Mucosa of rectum (tissue), 2 donors: ENCODE data around the gene STMND1.
"Not testable (repeated sequence)": the region's sequence is repeated elsewhere in the genome, so short reads cannot be mapped to it uniquely, and the experiment has no call there.

Experiments
- H3K27ac ChIP-seq, 2 donors: one replicate each; pipeline ENCODE4 v1.7.0; 2013; ENCODE audit warnings: inconsistent platforms in 2 of 2, low read depth in 2 of 2, low read length in 2 of 2
- H3K27me3 ChIP-seq, 2 donors: one replicate each; pipeline ENCODE4 v1.7.0; 2013; ENCODE audit warnings: low read length in 2 of 2; ENCODE audit not compliant: control insufficient read depth in 2 of 2, insufficient read depth in 2 of 2
- H3K36me3 ChIP-seq, 2 donors: one replicate each; pipeline ENCODE4 v1.7.0; 2013; ENCODE audit warnings: low read length in 2 of 2; ENCODE audit not compliant: control insufficient read depth in 2 of 2, insufficient read depth in 2 of 2
- H3K4me1 ChIP-seq, 2 donors: one replicate each; pipeline ENCODE4 v1.7.0; 2013; ENCODE audit warnings: low read length in 2 of 2, mild to moderate bottlenecking in 1 of 2; ENCODE audit not compliant: control insufficient read depth in 2 of 2, insufficient read depth in 2 of 2
- H3K4me3 ChIP-seq, 2 donors: one replicate each; pipeline ENCODE4 v1.7.0; 2013; ENCODE audit warnings: low read length in 2 of 2
- H3K9ac ChIP-seq, 2 donors: one replicate each; pipeline ENCODE4 v1.7.0; 2013; ENCODE audit warnings: low read length in 2 of 2, low read depth in 1 of 2, mild to moderate bottlenecking in 1 of 2
- H3K9me3 ChIP-seq, 2 donors: one replicate each; pipeline ENCODE4 v1.7.0; 2013; ENCODE audit warnings: low read length in 2 of 2; ENCODE audit not compliant: control insufficient read depth in 2 of 2
- donor health status: healthy.
- donor health status: Normal muscosa, but diverticular disease.

Gene STMND1

DNA sequence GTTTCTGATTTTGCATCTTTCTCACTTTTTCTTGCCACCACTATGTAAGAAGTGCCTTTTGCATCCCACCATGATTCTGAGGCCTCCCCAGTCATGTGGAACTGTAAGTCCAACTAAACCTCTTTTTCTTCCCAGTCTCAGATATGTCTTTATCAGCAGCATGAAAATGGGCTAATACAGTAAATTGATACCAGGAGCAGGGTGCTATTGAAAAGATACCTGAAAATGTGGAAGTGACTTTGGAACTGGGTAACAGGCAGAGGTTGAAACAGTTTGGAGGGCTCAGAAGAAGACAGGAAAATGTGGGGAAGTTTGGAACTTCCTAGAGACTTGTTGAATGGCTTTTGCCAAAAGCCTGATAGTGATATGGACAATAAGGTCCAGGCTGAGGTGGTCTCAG, 32.9 kb upstream of the STMND1 start:
- H3K4me3 ChIP-seq, H3K9ac ChIP-seq, H3K4me1 ChIP-seq, H3K27me3 ChIP-seq, H3K36me3 ChIP-seq, H3K9me3 ChIP-seq, H3K27ac ChIP-seq: not testable (repeated sequence)

DNA sequence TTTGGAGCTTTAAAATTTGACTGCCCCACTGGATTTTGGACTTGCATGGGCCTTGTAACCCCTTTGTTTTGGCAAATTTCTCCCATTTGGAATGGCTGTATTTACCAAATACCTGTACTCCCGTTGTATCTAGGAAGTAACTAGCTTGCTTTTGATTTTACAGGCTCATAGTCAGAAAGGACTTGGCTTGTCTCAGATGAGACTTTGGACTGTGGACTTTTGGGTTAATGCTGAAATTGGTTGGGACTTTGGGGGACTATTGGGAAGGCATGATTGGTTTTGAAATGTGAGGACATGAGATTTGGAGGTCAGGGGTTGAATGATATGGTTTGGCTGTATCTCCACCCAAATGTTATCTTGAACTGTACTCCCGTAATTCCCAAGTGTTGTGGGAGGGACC, 31.4 kb upstream of the STMND1 start:
- not testable (repeated sequence) for H3K9me3 ChIP-seq, H3K4me3 ChIP-seq, H3K4me1 ChIP-seq, H3K27ac ChIP-seq, H3K27me3 ChIP-seq, H3K36me3 ChIP-seq, H3K9ac ChIP-seq

DNA sequence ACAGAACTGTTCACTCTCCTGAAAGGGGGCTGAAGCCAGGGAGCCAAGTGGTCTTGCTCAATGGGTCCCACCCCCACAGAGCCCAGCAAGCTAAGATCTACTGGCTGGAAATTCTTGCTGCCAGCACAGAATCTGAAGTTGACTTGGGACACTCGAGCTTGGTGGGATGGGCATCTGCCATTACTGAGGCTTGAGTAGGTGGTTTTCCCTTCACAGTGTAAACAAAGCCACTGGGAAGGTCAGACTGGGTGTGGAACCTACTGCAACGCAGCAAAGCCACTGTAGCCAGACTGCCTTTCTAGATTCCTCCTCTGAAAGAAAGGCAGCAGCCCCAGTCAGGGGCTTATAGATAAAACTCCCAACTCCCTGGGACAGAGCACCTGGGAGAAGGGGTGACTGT, 28.3 kb upstream of the STMND1 start:
- H3K9ac ChIP-seq, H3K27me3 ChIP-seq, H3K36me3 ChIP-seq, H3K9me3 ChIP-seq, H3K27ac ChIP-seq, H3K4me1 ChIP-seq, H3K4me3 ChIP-seq: not testable (repeated sequence)

DNA sequence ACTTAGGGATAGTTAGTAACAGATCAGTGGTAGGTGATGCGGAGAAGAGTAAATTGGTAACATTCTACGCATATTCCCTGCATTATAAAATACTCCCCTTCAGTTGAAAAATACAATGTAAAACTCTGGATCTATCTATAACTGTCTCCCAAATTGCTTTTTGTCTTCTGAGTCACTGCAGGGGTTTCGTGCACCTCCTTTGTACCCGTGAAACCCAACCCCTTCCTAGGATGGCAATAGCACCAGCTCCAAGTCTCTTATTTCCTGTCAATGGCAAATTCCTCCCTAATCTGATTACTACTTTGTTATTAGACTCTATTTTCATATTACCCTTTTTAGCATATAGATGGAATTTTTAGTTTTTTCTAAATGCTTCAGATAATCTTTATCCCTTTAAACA, 20.6 kb upstream of the STMND1 start:
- Histone ChIP-seq H3K4me3 (no peak overlapping the region), H3K9ac (no peak overlapping the region), H3K4me1 (no peaks in the 10 kb centered on the region), H3K36me3 (no peaks in the 10 kb centered on the region), H3K27ac (no peak overlapping the region), H3K27me3 (no peaks in the 10 kb centered on the region), H3K9me3 (no peaks in the 10 kb centered on the region)

DNA sequence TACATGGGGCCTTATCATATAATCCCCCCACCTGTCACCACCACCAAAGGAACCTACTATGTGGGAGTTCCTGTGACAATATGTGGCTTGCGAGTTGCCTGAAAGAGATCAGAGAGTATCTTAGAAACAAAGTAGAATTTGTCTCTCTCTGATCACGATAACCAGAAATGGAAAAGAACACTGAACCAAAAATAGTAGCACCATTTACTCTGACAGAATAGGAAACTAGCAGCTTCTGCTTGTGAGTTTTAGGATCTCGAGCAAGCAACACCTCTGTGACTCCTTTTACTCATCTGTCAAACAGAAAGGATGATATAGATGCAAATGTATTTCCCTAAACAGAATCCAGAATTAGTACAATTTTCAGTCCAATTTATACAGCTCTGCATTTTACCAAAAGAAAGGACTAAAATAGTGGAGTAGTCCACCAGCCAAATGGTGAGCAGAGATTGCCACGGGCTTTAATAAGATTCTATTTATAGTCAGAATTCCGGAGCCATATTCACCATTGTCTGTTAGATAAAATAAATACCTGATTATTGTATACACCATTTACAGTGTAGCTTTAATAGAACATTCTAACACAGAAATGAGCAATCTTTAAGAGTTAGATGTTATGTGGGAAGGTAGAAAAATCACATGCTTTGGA, 19.9 kb upstream of the STMND1 start:
- Histone ChIP-seq H3K27me3 (no peaks in the 10 kb centered on the region), H3K9ac (no peak overlapping the region), H3K4me1 (no peaks in the 10 kb centered on the region), H3K36me3 (no peaks in the 10 kb centered on the region), H3K9me3 (no peaks in the 10 kb centered on the region), H3K4me3 (no peak overlapping the region), H3K27ac (no peak overlapping the region)

DNA sequence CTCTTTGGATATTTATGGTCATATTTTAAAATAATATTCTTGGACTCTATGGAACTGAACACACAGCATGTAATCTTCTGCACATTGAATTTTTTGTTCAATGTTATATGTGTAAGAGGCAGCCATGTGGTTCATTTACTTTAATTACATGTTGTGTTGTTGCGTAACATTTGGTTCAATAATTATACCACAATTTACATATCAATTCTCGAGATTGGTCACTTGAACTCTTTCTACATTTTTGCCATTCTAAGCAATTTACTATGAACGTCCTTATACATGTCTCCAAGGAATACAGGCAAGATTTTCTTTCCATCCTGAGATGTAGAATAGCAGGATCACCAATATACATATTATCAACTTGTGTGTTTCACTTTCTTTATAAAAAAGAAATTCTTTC, 18.5 kb upstream of the STMND1 start:
- Histone ChIP-seq H3K36me3 (no peaks in the 10 kb centered on the region), H3K4me1 (no peaks in the 10 kb centered on the region), H3K27ac (no peak overlapping the region), H3K27me3 (no peaks in the 10 kb centered on the region), H3K9ac (no peak overlapping the region), H3K4me3 (no peak overlapping the region), H3K9me3 (no peaks in the 10 kb centered on the region)

DNA sequence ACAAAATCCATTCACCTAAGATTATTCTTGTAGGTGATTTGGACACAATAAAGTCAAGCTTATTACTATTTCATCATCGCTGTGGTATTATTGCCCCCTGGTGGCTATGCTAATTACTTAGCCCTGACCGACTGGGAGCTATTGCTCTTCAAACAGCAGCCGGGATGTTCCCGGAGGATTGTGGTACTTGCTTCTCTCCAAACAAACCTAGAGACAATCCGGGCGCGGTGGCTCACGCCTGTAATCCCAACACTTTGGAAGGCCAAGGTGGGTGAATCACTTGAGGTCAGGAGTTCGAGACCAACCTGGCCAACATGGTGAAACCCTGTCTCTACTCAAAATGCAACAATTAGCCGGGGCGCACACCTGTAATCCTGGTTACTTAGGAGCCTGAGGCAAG, 15.4 kb upstream of the STMND1 start:
- H3K4me1 ChIP-seq = no peaks in the 10 kb centered on the region
- H3K27me3 ChIP-seq = no peaks in the 10 kb centered on the region
- H3K9me3 ChIP-seq = no peaks in the 10 kb centered on the region
- H3K27ac ChIP-seq = no peak overlapping the region
- no peak overlapping the region for H3K9ac ChIP-seq
- no peak overlapping the region for H3K4me3 ChIP-seq
- H3K36me3 ChIP-seq = no peaks in the 10 kb centered on the region

DNA sequence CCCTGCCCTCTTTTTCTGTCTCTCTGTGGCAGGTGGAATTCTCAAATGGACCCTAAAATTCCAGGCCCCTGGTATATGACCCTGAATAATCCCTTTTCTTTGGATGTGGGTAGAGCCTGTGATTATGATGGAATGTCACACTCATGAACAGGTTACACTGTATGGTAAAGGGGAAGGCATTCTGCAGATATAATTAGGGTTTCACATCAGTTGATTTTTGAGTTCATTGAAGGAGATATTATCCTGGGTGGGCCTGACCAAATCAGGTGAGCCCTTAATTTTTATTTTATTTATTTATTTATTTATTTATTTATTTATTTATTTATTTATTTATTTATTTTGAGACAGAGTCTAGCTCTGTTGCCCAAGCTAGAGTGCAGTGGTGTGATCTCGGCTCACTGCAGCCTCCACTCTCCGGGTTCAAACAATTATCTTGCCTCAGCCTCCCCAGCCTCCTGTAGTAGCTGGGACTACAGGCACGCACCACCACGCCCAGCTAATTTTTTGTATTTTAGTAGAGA, 13.7 kb upstream of the STMND1 start:
- H3K4me1 ChIP-seq = no peaks in the 10 kb centered on the region
- no peak overlapping the region for H3K9ac ChIP-seq
- H3K27me3 ChIP-seq = no peaks in the 10 kb centered on the region
- no peak overlapping the region for H3K27ac ChIP-seq
- no peak overlapping the region for H3K4me3 ChIP-seq
- no peaks in the 10 kb centered on the region for H3K36me3 ChIP-seq
- no peaks in the 10 kb centered on the region for H3K9me3 ChIP-seq

DNA sequence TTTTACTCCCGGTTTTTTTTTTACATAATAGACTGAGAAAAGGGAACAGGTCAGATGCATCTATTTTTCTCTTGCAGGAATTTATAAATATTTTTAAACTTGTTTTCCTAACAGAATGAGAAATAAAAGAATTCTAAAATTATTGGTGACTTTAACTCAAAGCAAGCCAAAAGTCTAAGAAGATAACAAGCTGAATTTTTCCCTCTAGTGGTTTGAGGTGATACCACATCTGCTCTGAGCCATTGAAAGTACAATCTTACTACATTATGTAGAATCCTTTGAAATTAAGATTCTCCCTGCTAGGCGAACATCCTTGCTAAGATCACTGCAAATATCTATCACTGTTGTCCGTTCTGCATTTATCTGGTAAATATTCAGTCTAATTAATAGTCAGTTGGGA, 10.7 kb upstream of the STMND1 start:
- no peak overlapping the region for H3K4me3 ChIP-seq
- H3K9me3 ChIP-seq = no peaks in the 10 kb centered on the region

DNA sequence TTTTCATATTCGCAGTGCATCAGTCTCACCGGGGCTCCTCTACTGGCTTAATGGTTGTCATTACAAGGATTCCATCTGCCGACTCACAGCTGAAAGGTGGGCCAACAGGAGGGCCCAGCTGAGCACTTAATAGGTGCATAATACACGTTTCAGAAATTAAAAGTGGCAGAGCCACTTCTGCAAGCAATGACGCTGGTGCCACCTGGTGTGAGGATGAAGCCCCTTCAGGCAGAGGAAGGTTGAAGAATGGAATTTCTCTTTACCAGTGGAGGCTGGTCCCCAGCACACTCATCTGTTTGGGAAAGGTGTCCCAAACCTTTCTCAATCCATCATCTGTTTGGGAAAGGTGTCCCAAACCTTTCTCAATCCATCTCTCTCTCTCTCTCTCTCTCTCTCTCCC, 8.2 kb upstream of the STMND1 start:
- H3K4me3 ChIP-seq = no peak overlapping the region
- H3K4me1 ChIP-seq = no peaks in the 10 kb centered on the region
- H3K27ac ChIP-seq = no peak overlapping the region
- no peaks in the 10 kb centered on the region for H3K36me3 ChIP-seq
- no peaks in the 10 kb centered on the region for H3K9me3 ChIP-seq
- no peak overlapping the region for H3K9ac ChIP-seq
- H3K27me3 ChIP-seq = no peaks in the 10 kb centered on the region

More for the DNA sequence above, 10.7 kb upstream of the STMND1 start:
- no peak overlapping the region for H3K27ac ChIP-seq
- no peaks in the 10 kb centered on the region for H3K27me3 ChIP-seq
- H3K9ac ChIP-seq = no peak overlapping the region
- no peaks in the 10 kb centered on the region for H3K36me3 ChIP-seq
- no peaks in the 10 kb centered on the region for H3K4me1 ChIP-seq

DNA sequence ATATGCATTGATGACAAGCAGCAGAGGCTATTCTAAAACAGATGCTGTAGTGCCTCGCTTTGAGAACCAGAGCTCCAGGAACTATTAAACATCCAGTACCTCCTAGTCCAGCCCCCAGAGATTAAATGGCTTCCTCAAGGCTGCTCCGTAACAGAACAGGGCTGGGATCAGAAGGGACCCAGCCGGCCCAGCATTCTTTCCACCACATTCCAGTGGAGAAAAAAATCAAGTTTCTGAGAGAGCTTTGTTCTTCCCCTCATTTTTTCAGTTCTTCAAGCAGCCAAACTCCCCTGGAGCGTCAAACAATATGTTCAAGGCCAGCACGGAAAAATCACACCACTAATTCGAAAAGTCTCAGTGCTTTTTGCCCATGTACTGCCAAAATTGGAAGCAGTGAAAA, 5.8 kb upstream of the STMND1 start:
- no peaks in the 10 kb centered on the region for H3K9me3 ChIP-seq
- no peaks in the 10 kb centered on the region for H3K36me3 ChIP-seq
- no peaks in the 10 kb centered on the region for H3K4me1 ChIP-seq
- no peak overlapping the region for H3K9ac ChIP-seq
- no peaks in the 10 kb centered on the region for H3K27me3 ChIP-seq
- H3K27ac ChIP-seq = no peak overlapping the region
- H3K4me3 ChIP-seq = no peak overlapping the region
